A673 (cell line): ENCODE data around the gene CHID1. TPM values are rescaled to one million over a fixed set of nuclear protein-coding genes. Genes with fewer than 3 reads are reported as not detected.

Experiments used
- BruUV-seq: library from RNA; stranded (reverse); fragments of 400-500 nt; replicated peaks from 2 replicates; lab custom pipeline; 2021; lab: Mats Ljungman, UMichigan
- CTCF ChIA-PET: fragments of 300-600 bp; sonication (Branson Sonifier 250); formaldehyde crosslinking; loops from one replicate; lab custom pipeline; 2022; ENCODE audit warnings: antibody characterized with exemption; lab: Charles Lee
- POLR2A ChIA-PET: fragments of 300-600 bp; sonication (Branson Sonifier 250); formaldehyde crosslinking; loops from one replicate; lab custom pipeline; 2022; ENCODE audit warnings: antibody characterized with exemption; ENCODE audit not compliant: low non-redundant PET; lab: Charles Lee
- DNase-seq: peaks from one replicate; pipeline ENCODE4 v3.0.0-alpha.2; 2015; ENCODE audit warnings: low spot score
- H3K27ac ChIP-seq: fragments of 200-600 bp; sonication (generic); 2 replicates; pipeline ENCODE4 v1.5.1; 2016; ENCODE audit warnings: mixed run types, low read depth, mild to moderate bottlenecking, mixed read lengths, antibody characterized with exemption, low read length; ENCODE audit not compliant: poor library complexity, severe bottlenecking
- H3K27me3 ChIP-seq: fragments of 200-600 bp; sonication (generic); replicated peaks from 2 replicates; pipeline ENCODE4 v1.6.1; 2017; ENCODE audit warnings: mixed run types, low read depth, mild to moderate bottlenecking, mixed read lengths, antibody characterized with exemption, low read length; ENCODE audit not compliant: insufficient read depth, poor library complexity
- H3K36me3 ChIP-seq: fragments of 200-600 bp; sonication (generic); 2 replicates; pipeline ENCODE4 v1.6.1; 2016; ENCODE audit warnings: mixed run types, mild to moderate bottlenecking, mixed read lengths, antibody characterized with exemption, low read length; ENCODE audit not compliant: insufficient read depth, poor library complexity, severe bottlenecking
- H3K4me1 ChIP-seq: fragments of 200-600 bp; sonication (generic); 2 replicates; pipeline ENCODE4 v1.6.1; 2017; ENCODE audit warnings: mixed run types, mild to moderate bottlenecking, mixed read lengths, antibody characterized with exemption, low read length; ENCODE audit not compliant: insufficient read depth, poor library complexity, severe bottlenecking
- H3K4me3 ChIP-seq: fragments of 200-600 bp; sonication (generic); 2 replicates; pipeline ENCODE4 v1.5.1; 2016; ENCODE audit warnings: low read depth, mixed run types, mild to moderate bottlenecking, mixed read lengths, low read length; ENCODE audit not compliant: poor library complexity, severe bottlenecking
- H3K9me3 ChIP-seq: fragments of 200-600 bp; sonication (generic); 2 replicates; pipeline ENCODE4 v1.6.1; 2016; ENCODE audit warnings: mixed run types, low read depth, mild to moderate bottlenecking, mixed read lengths, antibody characterized with exemption, low read length; ENCODE audit not compliant: poor library complexity, severe bottlenecking
- CTCF ChIP-seq: fragments of 300-800, 200-600 bp; sonication (generic); conservative IDR thresholded peaks from 2 replicates; pipeline ENCODE4 v1.5.1; 2017; ENCODE audit warnings: low read depth, mild to moderate bottlenecking, antibody characterized with exemption, low read length, moderate library complexity, mixed read lengths
- EZH2 ChIP-seq: fragments of 200-600 bp; sonication (generic); IDR thresholded peaks from 2 replicates; pipeline ENCODE4 v1.6.1; 2017; ENCODE audit warnings: borderline replicate concordance, low read depth, mild to moderate bottlenecking, mixed read lengths, antibody characterized with exemption, low read length; ENCODE audit not compliant: poor library complexity, severe bottlenecking
- intact Hi-C: fragments of 100-400 bp; cut with micrococcal nuclease; formaldehyde crosslinking; loops from one replicate; pipeline ENCODE4 v1.10.0; 2022; ENCODE audit not compliant: unreplicated experiment
- total RNA-seq: library from RNA; stranded (reverse); gene quantifications from 2 replicates; pipeline ENCODE4 v1.2.3, GENCODE V29; 2021

The CHID1 gene
- total RNA-seq, 1 experiment from 2014 or later, result 105 TPM

- Histone ChIP-seq H3K4me3 (no peak overlapping the region), H3K4me1 (no peaks in the 10 kb centered on the region), H3K27ac (no peak overlapping the region), H3K36me3 (no peaks in the 10 kb centered on the region), H3K9me3 (no peaks in the 10 kb centered on the region), H3K27me3 (no peaks in the 10 kb centered on the region)
- no peak for DNase-seq
- intact Hi-C loops, result no loop called here
- TF ChIP-seq CTCF (no peak), EZH2 (no peak)
- ChIA-PET CTCF (no interaction called here), POLR2A (no interaction called here)
- BruUV-seq, result no TSS peak
Observed at GRCh38 chr11:870127-870413, 40.5 kb downstream of the CHID1 start.

GRCh38 chr11:869399-870126, 41.0 kb downstream of the CHID1 start:
- Histone ChIP-seq H3K27ac (no peak overlapping the region), H3K27me3 (no peaks in the 10 kb centered on the region), H3K4me1 (no peaks in the 10 kb centered on the region), H3K36me3 (no peaks in the 10 kb centered on the region), H3K9me3 (no peaks in the 10 kb centered on the region), H3K4me3 (no peak overlapping the region)
- ChIA-PET CTCF (no interaction called here), POLR2A (no interaction called here)
- DNase-seq, result no peak
- TF ChIP-seq CTCF (no peak), EZH2 (no peak)
- intact Hi-C loops, result no loop called here
- no TSS peak for BruUV-seq

GRCh38 chr11:868802-869201, 41.8 kb downstream of the CHID1 start:
- no TSS peak for BruUV-seq
- CTCF ChIA-PET, result no interaction called here
- POLR2A ChIA-PET, result no interaction called here
- DNase-seq, result no peak
- intact Hi-C loops, result no loop called here
- H3K9me3 ChIP-seq, result no peaks in the 10 kb centered on the region
- no peak overlapping the region for H3K4me3 ChIP-seq
- TF ChIP-seq EZH2 (no peak), CTCF (no peak)
- H3K4me1 ChIP-seq, result no peaks in the 10 kb centered on the region
- no peak overlapping the region for H3K27ac ChIP-seq
- no peaks in the 10 kb centered on the region for H3K36me3 ChIP-seq
- no peaks in the 10 kb centered on the region for H3K27me3 ChIP-seq
